Frontal cortex (tissue), 4 donors: ENCODE data around the gene ALPG. TPM values are rescaled to one million over a fixed set of nuclear protein-coding genes. Genes with fewer than 3 reads are reported as not detected.
"Not testable (repeated sequence)": the region's sequence is repeated elsewhere in the genome, so short reads cannot be mapped to it uniquely, and the experiment has no call there.

Experiments
- DNase-seq, 2 donors: peaks; one replicate each; pipeline ENCODE4 v3.0.0; 2012; ENCODE audit warnings: low spot score in 2 of 2
- FAIRE-seq: peaks from 2 replicates; lab custom pipeline; 2012; peaks lifted over from hg19 to GRCh38; lab: Jason Lieb, UNC
- total RNA-seq: library from RNA; depleted of rRNA; stranded (reverse); fragments of >200 nt; gene quantifications from one replicate; pipeline ENCODE4 v1.2.3, GENCODE V29; 2014
- donor health status: control.
- donor health status: control.
- donor health status: control.

ALPG gene
- not detected for total RNA-seq

DNA sequence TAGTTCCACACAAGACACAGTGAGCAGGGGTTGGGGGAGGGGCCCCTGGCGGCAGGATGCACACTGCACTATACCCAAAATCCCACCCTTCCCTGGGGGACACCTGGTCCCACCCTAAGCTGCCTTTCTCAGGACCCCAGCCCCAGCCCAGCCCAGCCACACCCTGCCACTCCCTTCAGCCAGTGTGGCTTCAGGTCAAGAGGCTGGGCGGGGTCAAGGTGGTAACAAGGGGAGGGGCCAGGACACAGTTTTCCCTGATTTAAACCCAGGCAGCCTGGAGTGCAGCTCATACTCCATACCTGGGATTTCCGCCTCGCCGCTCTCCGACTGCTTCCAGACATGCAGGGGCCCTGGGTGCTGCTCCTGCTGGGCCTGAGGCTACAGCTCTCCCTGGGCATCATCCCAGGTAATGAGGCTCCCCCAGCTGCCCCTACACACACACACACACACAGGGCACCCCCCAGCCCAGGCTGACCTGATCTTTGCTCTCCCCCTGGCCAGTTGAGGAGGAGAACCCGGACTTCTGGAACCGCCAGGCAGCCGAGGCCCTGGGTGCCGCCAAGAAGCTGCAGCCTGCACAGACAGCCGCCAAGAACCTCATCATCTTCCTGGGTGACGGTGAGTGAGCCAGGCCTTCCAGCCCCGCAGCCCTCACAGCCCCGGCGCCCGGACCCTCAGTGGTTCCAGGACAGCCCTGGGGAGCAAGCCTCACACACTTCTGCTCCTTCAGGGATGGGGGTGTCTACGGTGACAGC lies at the start of gene ALPG:
Gene ALPG (plus strand): TSS at position 289 of the 755 bp plus-strand sequence. CDS start 51 bp downstream, at position 340.
- DNase-seq (no peak), FAIRE-seq (no peak)

- FAIRE-seq (no peak), DNase-seq (no peak)
These were observed 45.0 kb upstream of the ALPG start for GRCh38 chr2:232361646-232362045.

GRCh38 chr2:232362174-232362900 lies 44.3 kb upstream of the ALPG start:
- DNase-seq: no peak
- FAIRE-seq: no peak

DNA sequence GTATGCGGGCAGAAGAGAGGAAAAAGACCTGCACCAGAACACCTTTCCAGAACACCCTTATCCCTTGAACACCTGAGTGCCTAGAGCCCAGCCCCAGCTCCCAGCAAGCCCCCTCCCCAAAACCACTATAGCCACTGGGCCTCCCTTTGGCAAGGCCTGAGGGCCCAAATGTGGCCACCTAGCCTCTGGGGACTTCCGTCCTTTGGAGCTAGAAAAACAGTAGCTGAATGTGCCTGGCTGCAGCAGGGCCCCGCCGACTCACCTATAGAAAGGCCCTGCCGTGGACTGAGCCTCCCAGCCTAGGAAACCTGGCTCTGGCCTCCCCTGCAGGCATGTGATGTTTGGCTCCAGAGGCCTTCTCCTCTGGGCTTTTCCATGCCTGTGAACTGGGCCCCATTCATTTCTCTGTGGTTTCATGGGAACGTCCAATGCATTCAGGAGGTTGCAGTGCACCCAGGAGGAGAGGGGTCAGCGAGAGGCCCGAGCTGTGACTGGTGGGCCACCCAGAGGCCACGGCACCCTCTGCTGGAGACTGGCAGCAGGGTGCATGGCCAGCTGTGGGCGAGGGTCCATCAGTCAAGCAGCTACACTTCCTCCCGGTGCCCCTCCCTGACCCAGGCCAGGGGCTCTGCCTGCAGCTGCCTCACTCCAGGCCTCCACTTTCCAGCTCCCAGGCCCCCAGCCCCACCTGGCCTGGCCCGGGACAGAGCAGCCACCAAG lies 43.4 kb upstream of the ALPG start:
- DNase-seq, FAIRE-seq: not testable (repeated sequence)

- no peak for FAIRE-seq
- DNase-seq: no peak
These were observed 42.6 kb upstream of the ALPG start for GRCh38 chr2:232363784-232364615.

- not testable (repeated sequence) for DNase-seq, FAIRE-seq
These were observed 41.6 kb upstream of the ALPG start for GRCh38 chr2:232364806-232365594.

GRCh38 chr2:232365621-232366321 lies 40.9 kb upstream of the ALPG start:
- DNase-seq: no peak
- no peak for FAIRE-seq

GRCh38 chr2:232366461-232366860 lies 40.2 kb upstream of the ALPG start:
- not testable (repeated sequence) for DNase-seq

GRCh38 chr2:232367016-232367415 lies 39.6 kb upstream of the ALPG start:
- no peak for FAIRE-seq
- DNase-seq: no peak

More at GRCh38 chr2:232366461-232366860, 40.2 kb upstream of the ALPG start:
- FAIRE-seq: not testable (repeated sequence)

DNA sequence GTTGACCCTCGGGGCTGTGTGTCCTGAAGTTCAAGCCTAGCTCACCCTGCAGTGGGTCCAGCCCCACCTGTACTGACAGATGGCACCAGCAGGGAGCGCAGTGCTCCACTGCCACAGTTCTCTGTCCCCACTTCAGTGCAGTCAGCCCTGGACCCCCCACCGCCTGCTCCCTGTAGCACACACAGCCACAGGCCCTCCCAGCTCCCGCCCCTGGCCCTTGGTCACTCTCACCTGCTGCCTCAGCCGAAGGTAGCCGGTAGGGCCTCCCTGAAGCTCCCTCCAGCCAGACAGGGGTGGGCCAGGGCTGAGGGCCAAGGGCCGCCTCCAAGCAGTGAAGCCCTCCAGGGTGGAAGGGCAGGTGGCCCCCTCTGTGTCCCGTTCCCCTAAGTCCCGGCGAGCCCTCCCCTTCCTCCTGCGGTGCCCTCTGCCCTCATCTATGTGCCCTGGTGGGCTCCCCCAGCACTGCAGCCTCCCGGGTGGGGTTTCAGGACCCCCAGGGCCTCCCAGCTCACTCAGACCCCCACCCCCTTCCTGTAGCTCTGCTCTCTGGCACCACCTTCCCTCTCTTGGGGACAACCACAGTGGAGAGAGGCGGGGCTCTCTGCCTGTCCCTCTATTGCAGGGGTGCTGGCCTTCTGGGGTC lies 38.9 kb upstream of the ALPG start:
- FAIRE-seq: no peak
- no peak for DNase-seq

DNA sequence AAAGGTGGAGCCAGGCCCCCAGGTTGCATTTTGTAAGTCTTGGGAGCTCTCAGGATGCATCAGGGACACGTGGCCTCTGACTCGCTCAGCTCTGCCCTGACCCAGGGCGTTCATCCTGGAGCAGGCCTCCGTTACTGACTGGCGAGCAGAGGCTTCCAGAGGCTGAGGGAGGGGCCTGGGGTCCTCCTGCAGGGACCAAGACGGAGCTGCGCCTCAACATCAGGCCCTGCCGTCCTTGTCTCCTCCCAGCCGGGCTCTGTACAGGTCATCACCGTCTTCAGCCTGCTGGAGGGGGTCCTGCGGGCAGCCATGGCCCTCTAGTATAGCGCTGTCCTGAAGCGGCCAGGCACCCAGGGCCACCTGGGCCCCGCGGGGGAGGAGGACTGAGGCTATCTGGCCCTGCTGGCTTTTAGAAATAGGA lies 38.3 kb upstream of the ALPG start:
- no peak for FAIRE-seq
- DNase-seq: no peak

GRCh38 chr2:232369126-232369951 lies 37.3 kb upstream of the ALPG start:
- no peak for DNase-seq
- no peak for FAIRE-seq

GRCh38 chr2:232370007-232370406 lies 36.6 kb upstream of the ALPG start:
- FAIRE-seq, DNase-seq: not testable (repeated sequence)

DNA sequence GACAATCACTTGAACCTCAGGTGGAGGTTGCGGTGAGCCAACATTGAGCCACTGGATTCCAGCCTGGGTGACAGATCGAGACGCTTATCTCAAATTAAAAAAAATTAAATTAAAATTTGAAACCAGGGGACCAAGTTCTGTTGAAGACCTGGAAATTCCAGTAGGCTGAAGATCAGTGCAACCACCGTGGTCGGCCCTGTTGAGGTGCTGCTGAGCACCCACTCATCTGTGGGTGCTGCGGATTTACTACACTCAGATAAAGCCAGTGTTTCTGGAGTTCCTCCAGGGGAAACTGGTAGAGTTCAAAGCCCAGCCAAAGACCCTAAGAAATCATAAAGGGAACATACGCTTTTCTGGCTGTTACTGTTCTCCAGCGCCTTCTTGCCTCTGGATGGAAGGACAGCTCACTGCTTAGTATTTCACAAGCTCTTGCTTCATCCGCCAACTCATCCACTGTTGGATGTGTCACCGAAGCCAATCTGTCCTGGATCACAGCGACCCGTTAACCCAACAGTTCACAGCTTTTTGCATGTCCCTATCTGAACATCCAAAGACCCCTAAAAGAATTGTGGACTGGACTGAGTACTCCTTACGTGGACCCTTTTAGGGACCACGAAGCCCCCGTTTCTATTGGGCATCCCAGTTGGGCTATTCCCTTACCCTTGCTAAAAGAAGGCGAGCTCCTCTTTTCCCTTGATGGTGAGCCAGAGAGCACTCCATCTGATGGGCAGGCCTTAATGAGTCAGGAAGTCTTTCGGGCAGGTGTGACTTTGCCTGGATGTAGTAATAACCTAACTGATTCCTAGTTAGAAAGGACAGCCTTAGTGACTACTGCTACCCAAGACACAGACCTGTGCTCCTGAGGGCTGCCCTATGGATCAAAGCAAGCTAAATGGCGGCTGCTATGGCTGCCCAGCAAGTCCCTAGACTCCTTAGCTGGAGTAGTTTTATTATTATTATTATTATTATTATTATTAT lies 34.1 kb upstream of the ALPG start:
- FAIRE-seq (no peak), DNase-seq (no peak)

GRCh38 chr2:232374356-232374755 lies 32.3 kb upstream of the ALPG start:
- DNase-seq: no peak
- no peak for FAIRE-seq

DNA sequence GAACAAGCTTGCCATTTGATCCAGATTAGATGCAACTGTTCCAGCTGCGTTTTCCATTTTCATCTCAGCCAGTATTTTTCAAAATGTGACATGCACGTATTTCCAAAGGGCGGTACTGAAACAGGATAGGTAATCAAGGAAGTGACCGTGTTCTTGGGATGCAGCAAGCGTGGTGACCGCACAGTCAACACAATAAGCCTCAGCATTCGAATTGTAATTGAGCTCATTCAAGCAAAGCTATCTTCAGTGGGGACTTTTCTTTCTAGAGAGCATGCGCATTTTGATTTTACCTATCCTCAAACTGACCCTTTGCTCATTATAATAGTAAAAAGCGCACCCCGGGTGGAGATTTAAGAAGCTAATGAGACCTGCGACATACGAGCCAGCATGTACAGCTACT lies 31.5 kb upstream of the ALPG start:
- no peak for DNase-seq
- no peak for FAIRE-seq
